ENCODE data around the gene BBOX1. TPM values are rescaled to one million over a fixed set of nuclear protein-coding genes. Genes with fewer than 3 reads are reported as not detected.
"Not testable (repeated sequence)": the region's sequence is repeated elsewhere in the genome, so short reads cannot be mapped to it uniquely, and the experiment has no call there.

Gene BBOX1, protein sequence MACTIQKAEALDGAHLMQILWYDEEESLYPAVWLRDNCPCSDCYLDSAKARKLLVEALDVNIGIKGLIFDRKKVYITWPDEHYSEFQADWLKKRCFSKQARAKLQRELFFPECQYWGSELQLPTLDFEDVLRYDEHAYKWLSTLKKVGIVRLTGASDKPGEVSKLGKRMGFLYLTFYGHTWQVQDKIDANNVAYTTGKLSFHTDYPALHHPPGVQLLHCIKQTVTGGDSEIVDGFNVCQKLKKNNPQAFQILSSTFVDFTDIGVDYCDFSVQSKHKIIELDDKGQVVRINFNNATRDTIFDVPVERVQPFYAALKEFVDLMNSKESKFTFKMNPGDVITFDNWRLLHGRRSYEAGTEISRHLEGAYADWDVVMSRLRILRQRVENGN
- not detected in 2 replicates for total RNA-seq

DNA sequence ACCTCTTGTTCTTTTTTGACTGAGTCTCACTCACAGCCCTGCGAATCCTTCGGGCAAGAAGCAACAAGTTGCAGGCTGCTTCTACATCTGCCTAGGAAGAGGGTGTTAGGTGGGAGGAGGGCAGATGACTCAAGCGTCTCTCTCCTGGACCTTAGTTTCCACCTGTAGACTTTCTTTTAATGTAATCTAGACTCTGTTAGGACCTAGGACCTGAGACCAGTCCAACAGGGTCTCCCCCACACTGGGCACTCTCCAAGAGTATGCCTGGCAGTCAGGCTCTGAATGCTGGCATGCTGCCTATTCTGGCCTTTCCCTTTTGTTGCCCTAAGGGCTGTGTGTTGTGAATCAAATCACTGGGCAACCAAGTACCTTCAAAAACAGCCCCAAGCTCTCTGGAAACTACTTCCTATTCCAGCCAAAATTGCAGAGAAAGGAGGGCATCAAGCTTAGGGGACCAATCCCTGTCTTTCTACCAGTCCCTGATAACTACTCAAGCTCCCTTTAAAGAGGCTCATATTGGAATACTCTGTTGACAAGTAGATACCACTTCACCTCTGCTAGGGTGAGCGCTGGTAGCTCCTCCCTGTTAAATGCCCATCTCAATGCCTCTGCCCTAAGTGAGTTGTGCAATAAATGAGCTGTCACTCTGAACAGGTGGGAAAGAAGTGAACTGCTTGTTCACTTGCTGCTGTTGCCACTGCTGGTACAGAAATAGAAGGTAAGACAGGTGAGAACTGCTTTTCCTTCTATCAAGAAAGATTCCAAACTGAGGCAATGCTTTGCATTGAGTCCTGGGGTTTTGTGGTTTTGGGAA, at the start of gene BBOX1:
Gene BBOX1, plus strand, starts transcription at position 514 of the 814 bp plus-strand sequence. CDS start 14,616 bp downstream, outside the sequence.
- no peak for DNase-seq

DNA sequence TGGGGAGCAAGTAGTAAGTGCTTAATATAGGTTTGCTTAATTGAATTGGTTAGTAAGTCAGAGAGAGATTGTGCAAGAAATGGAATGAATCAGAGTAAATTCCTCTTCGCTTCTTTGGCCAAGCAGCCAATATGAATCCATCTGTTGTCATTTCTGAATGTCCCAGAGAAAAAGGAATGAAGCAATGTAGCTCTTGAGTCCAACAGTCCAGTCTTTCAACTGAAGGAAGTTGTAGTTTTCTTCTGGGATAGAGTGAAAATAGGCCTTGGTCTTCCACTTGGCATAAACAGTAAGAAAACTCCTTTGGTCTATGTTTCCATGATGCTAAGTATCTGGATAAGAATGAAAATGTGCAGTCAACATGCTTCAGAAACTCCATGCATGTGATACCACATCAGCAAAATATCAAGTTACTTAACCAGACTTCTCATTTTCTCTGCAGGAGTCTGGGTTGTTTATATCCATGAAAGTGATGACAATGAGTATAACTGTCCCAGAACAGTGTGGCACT, 48.5 kb upstream of the BBOX1 start:
- DNase-seq: no peak

DNA sequence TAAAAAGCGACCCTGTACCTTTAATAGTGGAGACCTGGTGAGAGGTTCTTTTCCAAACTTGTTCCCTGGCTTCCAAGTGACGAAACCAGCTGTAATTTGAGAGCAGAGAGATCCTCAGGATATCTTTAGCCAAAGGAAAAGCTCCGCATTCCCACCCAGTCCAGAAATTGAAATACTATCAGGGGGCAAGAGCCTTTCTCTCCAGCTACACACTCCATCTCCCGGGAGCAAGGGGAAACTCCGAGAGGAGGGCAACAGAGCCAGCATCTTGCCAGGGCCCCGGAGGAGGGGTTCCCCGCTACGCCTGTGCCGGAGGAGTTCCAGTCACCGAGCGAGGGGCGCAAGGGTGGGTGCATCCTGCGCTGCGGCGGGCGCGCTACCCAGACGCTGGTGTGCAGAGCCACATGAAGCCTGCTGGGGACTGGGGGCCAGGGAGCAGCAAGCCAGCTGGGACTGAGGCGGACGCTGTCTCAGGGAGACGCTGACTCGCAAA, 46.6 kb upstream of the BBOX1 start, which contains the start of gene FIBIN:
Gene FIBIN, plus strand, starts transcription at position 148 of the 493 bp plus-strand sequence. CDS start 415 bp downstream, outside the sequence.
- DNase-seq: no peak

DNA sequence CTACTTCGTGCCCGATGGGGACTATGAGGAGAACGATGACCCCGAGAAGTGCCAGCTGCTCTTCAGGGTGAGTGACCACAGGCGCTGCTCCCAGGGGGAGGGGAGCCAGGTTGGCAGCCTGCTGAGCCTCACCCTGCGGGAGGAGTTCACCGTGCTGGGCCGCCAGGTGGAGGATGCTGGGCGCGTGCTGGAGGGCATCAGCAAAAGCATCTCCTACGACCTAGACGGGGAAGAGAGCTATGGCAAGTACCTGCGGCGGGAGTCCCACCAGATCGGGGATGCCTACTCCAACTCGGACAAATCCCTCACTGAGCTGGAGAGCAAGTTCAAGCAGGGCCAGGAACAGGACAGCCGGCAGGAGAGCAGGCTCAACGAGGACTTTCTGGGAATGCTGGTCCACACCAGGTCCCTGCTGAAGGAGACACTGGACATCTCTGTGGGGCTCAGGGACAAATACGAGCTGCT, 46.0 kb upstream of the BBOX1 start:
- DNase-seq: no peak

DNA sequence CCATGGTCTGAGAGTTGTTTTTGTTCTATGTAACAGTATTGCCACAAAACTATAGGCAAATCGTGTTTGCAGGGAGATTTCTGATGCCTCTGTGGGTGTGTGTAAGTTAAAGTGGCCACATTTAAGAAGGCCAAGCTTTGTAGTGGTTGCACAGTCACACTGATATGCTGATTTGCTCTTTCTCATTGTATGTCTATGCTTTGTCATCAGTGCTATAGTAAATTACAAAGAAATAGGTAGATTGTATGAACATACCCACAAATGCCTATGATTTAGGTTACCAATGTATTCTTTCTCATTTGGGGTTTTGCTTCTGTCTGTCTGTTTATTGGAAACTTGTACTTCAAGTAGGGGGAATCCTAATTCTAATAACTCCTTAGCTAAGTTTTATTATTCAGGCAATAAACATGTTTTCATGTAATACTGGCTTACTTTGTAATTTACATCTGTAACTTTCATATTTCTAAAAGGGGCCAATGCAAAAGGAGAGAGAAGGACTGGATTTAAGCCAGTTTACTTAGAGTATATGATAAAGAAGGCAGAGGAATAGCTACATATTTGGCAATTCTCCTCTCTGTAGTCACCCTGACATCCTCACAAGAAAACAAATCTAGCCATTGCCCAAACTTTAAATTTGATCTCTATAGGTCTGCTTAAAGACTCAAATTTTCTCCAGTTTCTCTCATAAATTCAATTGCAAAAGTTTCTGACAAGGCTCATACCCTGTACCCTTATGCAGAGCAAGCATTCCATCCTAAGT, 44.7 kb upstream of the BBOX1 start:
- no peak for DNase-seq

DNA sequence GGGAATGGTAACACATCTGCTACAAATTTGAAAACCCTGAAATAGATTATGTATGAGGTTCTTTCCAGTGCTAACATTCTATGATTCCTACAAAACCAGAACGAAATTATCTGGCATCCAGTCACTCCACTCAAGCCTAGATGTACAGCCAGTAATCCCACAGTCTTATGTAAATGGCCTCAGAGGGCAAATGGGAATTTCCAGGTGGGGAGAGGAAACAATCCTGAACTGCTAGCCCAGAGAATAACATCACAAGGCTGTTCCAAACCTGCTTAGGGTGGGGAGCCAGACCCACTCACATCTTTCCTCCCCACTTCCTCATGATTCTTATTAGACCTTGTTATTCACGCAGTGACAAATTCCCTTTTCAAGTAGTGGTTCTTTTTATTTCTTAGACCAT, 43.2 kb upstream of the BBOX1 start:
- DNase-seq: no peak

DNA sequence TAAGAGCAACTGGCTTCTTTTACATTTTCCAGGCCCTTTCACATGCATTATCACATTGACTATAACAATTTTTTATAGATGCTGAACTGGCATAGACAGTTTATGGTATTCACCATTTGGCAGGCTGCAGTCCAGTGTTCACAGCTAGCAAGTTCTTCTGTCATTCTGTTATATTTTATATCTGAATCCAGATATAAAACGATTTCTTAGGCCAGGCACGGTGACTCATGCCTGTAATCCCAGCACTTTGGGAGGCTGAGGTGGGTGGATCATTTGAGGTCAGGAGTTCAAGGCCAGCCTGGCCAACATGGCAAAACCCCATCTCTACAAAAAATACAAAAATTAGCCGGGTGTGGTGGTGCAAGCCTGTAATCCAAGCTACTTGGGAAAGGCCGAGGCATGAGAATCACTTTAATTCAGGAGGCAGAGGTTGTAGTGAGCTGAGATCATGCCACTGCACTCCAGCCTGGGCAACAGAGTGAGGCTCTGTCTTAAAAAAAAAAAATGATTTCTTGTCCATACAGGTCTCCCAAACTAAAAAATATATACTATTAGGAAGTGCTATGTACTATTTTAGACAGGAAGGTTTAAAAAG, 39.4 kb upstream of the BBOX1 start:
- DNase-seq: not testable (repeated sequence)

DNA sequence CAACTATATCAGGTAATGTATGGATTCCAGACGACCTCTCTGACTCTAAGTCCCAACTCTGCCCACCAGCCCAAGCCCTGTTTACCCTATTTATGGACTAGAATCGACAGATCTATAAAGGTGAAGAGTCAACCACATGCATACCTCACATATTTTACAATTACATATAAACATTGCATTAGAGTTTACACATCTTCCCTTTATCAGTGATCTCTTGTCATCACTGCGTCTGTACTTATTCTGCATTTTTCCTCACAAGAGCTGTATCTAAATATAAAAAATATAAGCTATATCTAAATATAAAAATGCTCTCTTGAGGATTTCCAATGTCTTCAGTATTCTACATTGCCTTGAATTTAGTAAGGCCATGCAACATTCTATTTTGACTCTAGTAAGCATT, 38.2 kb upstream of the BBOX1 start:
- DNase-seq: no peak

DNA sequence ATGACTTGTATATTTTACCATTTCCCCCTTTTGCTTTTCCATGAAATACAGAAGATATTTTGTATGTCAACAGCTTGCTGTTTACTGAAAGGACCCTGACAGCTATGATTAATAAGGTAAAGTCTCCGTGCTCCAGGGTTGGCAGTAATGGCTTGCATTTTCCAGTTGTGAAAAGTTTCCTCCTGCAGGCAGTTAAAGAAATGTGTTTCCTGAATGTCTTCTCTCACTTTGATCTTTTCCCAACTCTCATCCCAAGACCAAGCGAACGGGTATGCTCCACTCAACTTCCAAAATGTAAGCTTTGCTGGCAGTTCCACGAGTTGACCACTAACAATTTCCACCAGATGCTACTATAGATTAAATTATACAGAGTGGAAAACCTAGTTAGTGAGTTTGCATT, 37.8 kb upstream of the BBOX1 start:
- no peak for DNase-seq

DNA sequence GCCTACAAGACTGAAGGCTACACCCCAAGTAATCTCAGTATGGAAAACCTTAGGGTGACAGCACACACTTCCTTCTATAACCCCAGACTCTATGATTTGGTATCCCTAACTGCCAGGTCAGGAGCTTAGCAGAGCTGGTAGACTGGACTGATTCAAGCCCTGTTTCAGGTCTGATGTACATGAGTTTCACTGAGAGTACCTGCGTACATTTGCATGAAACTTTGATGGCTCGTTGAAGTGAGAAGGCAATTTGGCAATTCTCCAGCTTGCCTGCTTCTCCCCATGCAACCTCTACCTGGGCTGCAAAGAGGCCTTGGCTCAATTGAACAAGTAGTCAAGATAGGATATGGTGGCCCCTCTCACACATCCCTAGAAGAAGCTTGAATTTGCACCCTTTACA, 36.5 kb upstream of the BBOX1 start:
- DNase-seq: no peak

DNA sequence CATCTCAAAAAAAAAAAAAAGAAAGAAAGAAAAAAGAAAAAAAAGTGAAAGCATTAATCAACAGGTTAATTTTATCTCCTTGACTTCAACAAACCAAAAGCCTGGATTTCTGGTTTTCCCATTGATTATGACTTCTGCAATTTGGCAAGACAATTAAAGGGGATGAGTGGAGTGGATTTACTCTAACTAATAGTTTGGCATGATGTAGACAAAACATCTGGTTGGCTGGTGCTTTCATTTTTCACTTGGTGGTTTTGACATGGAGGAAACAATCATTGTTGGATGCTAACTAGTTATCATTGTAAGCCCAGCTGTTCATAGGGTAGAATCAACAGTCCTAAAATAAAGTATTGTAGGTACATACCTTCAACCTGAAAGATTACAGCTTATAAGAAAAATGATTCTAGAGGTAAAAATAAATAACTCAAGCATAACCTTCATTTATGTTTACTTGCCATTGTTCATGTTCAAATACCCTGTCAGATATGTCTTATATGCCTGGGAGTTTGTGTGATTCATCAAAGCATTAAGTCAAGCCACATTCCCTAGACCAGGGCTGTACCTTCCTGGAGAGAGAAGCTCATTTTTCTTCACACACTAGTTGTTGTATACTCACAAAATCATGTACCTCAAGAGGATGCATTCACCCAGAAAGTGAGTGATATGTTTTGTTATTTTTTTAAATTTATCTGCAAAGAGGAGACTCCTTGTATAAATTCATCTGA, 31.6 kb upstream of the BBOX1 start:
- DNase-seq: no peak

DNA sequence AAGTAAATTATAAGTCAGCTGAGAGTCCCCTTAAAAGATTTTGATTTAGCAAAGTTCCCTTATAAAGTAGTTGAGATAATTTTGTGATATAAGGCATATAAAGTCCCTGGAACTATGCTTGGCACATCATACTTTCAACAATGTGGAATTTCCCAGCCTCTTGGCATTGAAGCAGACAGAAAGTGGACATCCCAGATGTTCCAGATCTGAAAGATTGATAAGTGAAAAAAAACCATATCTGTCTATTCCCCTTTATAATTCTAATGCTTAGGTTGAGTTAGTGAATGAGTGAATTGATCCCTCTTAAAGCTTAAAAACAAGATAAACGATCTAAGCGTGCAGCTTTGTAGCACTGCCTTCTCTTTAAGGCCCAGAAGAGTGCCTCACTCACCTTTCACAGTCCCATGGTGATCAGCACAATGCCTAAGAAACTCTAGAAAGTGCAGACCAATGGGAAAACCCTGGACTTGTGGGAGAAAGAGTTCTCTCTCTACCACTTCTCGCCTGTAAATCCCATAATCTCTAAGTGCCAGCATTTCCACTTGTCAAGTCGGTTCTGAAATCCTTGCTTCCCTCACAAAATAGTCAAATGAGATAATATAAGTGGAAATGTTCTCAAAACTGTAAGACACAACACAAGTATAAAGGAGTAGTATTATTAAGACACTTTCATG, 28.9 kb upstream of the BBOX1 start:
- no peak for DNase-seq

DNA sequence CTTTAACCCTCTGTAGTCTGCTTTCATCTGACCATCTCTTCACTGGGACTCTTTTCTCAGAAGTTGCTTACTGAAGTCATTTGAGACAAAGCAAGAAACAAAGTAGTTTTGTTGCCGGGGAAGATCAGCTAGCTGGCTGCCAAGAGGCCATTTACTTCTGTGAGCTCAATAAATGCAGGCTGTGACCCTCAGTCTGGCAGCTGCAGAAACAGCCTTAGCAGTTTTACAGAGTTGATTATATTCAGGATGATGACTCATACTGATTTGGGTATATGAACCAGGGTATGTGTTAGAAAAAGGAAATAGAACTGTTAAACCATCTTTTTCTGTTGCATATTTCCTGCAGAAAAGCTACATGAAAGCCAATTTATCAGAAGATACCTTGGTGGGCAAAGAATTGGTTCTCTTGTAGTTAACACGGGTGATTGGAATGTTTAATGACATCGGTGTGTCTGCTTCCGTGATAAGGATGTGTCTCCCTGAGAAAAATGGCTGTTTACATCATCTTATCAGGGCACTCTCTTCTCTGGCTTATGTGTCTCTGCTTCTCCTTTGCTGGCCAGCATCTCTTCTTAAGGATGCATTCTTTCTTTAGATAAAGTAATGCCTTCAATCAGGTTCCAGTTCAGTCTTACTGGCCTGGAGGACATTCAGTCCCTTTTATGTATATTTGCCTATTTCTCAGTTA, 28.2 kb upstream of the BBOX1 start:
- DNase-seq: peak; percentile 2

DNA sequence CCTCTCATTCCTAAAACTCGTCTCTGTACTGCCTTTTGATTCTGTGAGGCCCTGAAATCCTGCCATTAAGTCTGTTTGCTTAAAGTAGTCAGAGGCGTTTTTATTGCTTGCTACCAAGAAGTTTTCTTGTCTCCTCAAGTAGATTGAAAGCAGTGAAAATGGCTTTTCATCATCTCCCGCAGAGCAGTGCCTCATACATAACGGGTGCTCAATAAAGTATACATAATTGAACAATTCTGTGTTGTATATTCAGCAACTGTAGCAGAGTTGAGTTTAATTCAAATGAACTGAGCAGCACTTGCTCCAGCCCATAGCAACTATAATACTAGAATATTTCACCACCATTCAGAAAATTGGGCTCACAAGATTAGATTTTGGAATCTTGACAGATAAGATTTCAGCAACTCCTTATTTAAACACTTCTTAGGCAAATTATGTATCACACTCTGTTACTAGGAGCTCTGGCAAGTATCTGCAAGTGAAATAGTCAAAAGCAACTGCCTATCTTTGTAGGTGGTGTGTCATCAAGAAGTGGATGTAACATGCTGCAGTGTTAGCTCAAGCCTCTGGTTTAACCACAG, 26.7 kb upstream of the BBOX1 start:
- no peak for DNase-seq

DNA sequence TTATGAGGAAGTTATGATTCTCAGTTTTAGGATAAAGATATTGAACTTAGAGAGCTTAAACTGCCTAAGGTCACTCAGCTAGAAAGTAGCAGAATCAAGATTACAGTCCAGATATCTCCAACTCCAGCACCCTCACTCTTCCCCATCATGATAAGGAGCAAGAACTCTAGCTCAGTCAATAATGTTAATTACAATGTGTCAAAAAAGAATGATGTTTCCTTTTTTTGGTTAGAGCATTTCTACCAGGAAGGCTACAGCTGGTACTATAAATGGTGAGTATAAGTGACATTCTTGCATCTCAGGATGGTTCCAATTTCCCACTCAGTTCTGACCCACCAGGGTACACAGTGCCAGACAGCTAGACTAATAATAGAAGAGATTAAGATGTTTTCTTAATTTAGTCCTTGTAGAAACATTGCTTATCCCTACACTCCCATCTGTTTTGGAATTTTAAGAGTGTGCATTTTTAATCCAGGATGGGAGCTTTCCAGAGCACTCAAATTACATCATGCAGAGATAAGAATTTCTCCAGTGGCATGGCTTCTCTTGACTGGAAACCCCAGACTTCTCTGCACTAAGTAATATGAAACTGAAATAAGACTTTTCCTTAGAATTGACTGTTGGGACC, 21.6 kb upstream of the BBOX1 start:
- no peak for DNase-seq

DNA sequence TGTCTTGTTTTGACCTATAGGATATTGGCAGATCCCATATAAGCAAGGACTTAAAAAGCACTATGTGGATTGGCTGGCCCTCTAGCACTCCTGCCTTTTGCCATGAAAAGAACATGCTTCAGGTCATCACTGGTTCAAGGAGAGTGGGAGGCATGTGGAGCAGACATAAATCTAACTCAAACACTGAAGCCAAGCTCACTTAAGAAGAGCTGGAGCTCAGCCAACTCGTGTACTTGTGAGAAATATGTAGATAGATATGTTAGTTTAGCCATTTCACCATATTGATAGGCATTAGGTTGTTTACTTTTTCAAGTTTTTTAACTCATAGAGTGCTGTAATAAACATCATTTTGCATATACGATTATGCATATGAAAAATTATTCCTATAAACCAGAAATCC, 19.9 kb upstream of the BBOX1 start:
- DNase-seq: no peak

DNA sequence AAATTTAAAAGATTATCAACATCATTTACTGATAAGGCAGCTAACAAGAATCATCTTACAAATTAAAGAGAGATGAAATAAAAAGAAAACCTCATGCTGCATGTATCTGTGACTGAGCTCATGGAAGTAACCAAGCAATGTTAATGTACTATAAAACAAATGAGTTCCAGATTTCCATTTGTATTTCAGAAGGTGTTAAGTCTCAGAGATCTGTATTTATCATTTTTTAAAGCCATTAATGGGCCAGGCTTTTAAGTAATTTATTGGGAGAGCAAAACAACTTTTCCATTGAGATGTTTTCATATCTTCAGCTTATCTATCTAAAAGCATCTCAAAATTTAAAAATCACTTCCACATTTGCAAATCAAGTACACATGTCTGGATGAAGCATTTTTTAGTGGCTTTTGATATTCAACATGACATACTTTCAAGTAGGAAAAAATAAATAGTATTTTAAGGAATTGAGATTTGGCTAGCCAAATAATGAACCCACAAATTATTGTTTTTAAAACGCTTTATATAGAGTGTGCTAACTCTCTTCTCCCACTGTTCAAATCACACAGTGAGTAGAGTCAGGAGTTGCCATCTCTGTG, 17.9 kb upstream of the BBOX1 start:
- DNase-seq: no peak

DNA sequence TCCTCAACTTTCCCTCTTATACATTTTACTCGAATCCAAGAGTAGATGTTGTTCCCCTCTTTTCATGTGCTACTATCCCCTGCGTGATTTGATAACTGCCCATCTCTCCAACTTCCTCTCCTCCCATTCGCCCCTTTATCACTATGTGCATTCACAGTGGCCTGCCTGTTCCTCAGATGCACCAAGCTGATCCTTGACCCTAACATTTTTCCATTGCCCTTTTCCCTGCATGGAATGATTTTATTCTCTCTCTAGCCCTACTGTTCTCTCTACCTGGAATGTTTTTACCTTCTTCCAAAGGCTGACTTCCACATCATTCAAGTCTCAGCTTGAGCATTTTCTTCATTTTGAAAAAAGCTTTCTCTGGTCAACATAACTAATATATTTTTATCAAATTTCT, 15.8 kb upstream of the BBOX1 start:
- DNase-seq: no peak

Measured in dermis blood vessel endothelial cell (primary cell).